Stimulated activated CD4-positive, alpha-beta T cell treated with anti-CD3 and anti-CD28 coated beads, TNF-alpha, amount 100 ng/mL, for 4 hours (primary cell): ENCODE results near the gene ZCCHC7.

ENCODE experiments used
- DNase-seq, 3 experiments: peaks; one replicate each; pipeline ENCODE4 v3.0.0-alpha.2; 2020; ENCODE audit warnings: low read depth in 3 of 3

Gene ZCCHC7

GRCh38 chr9:37405350-37405749 is 285.0 kb downstream of the ZCCHC7 start:
- no peak for DNase-seq

GRCh38 chr9:37405764-37406380 is 285.5 kb downstream of the ZCCHC7 start:
- DNase-seq = no peak

- no peak for DNase-seq
Observed at GRCh38 chr9:37406603-37407401, 286.4 kb downstream of the ZCCHC7 start.

GRCh38 chr9:37407468-37407867 is 287.1 kb downstream of the ZCCHC7 start:
- DNase-seq = no peak
